ENCODE results near the gene FOCAD.

Gene FOCAD

GRCh38 chr9:20904995-20905394 lies 220.9 kb downstream of the FOCAD start:
- Histone ChIP-seq H3K27me3 (ENCODE audit: control insufficient read depth, insufficient read depth, low read length, poor library complexity, severe bottlenecking) (no peaks in the 10 kb centered on the region), H3K36me3 (ENCODE audit: control insufficient read depth, insufficient read depth, low read length) (no peaks in the 10 kb centered on the region), H3K4me3 (ENCODE audit: insufficient read depth, low read depth, low read length) (no peak overlapping the region), H3K9me3 (ENCODE audit: control insufficient read depth, low read length) (no peaks in the 10 kb centered on the region), H3K27ac (ENCODE audit: insufficient read depth, low read depth, low read length, poor library complexity, severe bottlenecking) (no peak overlapping the region), H3K4me1 (ENCODE audit: control insufficient read depth, insufficient read depth, low read length) (no peaks in the 10 kb centered on the region)
- 78 to 83% methylated on average over 1 of the region's 1 CpG for WGBS, 2 experiments

- Histone ChIP-seq H3K4me3 (ENCODE audit: insufficient read depth, low read depth, low read length) (no peak overlapping the region), H3K27me3 (ENCODE audit: control insufficient read depth, insufficient read depth, low read length, poor library complexity, severe bottlenecking) (no peaks in the 10 kb centered on the region), H3K27ac (ENCODE audit: insufficient read depth, low read depth, low read length, poor library complexity, severe bottlenecking) (no peak overlapping the region), H3K36me3 (ENCODE audit: control insufficient read depth, insufficient read depth, low read length) (no peaks in the 10 kb centered on the region), H3K9me3 (ENCODE audit: control insufficient read depth, low read length) (no peaks in the 10 kb centered on the region), H3K4me1 (ENCODE audit: control insufficient read depth, insufficient read depth, low read length) (peaks cover 5% of the 10 kb centered on the region)
- 92 to 95% methylated on average over 1 of the region's 1 CpG for WGBS, 2 experiments
Measured at GRCh38 chr9:20906326-20906725, 222.3 kb downstream of the FOCAD start.

- Histone ChIP-seq H3K4me1 (ENCODE audit: control insufficient read depth, insufficient read depth, low read length) (peaks cover 5% of the 10 kb centered on the region), H3K27me3 (ENCODE audit: control insufficient read depth, insufficient read depth, low read length, poor library complexity, severe bottlenecking) (no peaks in the 10 kb centered on the region), H3K36me3 (ENCODE audit: control insufficient read depth, insufficient read depth, low read length) (no peaks in the 10 kb centered on the region), H3K27ac (ENCODE audit: insufficient read depth, low read depth, low read length, poor library complexity, severe bottlenecking) (no peak overlapping the region), H3K4me3 (ENCODE audit: insufficient read depth, low read depth, low read length) (no peak overlapping the region), H3K9me3 (ENCODE audit: control insufficient read depth, low read length) (no peaks in the 10 kb centered on the region)
- 90 to 100% methylated on average over 2 of the region's 2 CpGs for WGBS, 2 experiments
Measured at GRCh38 chr9:20908461-20908860, 224.4 kb downstream of the FOCAD start.

GRCh38 chr9:20914556-20914955 lies 230.5 kb downstream of the FOCAD start:
- H3K27me3 ChIP-seq (ENCODE audit: control insufficient read depth, insufficient read depth, low read length, poor library complexity, severe bottlenecking) = no peaks in the 10 kb centered on the region
- no peak overlapping the region for H3K4me3 ChIP-seq (ENCODE audit: insufficient read depth, low read depth, low read length)
- H3K27ac ChIP-seq (ENCODE audit: insufficient read depth, low read depth, low read length, poor library complexity, severe bottlenecking) = no peak overlapping the region
- 95 to 96% methylated on average over 5 to 6 of the region's 6 CpGs for WGBS, 2 experiments
- peaks cover 5% of the 10 kb centered on the region for H3K36me3 ChIP-seq (ENCODE audit: control insufficient read depth, insufficient read depth, low read length)
- H3K9me3 ChIP-seq (ENCODE audit: control insufficient read depth, low read length) = no peaks in the 10 kb centered on the region
- H3K4me1 ChIP-seq (ENCODE audit: control insufficient read depth, insufficient read depth, low read length) = peaks cover 5% of the 10 kb centered on the region

GRCh38 chr9:20921362-20921761 lies 237.3 kb downstream of the FOCAD start:
- no peaks in the 10 kb centered on the region for H3K4me1 ChIP-seq (ENCODE audit: control insufficient read depth, insufficient read depth, low read length)
- peaks cover 5% of the 10 kb centered on the region for H3K36me3 ChIP-seq (ENCODE audit: control insufficient read depth, insufficient read depth, low read length)
- no peaks in the 10 kb centered on the region for H3K27me3 ChIP-seq (ENCODE audit: control insufficient read depth, insufficient read depth, low read length, poor library complexity, severe bottlenecking)
- 100% methylated on average over 1 of the region's 1 CpG for WGBS, 2 experiments
- no peak overlapping the region for H3K27ac ChIP-seq (ENCODE audit: insufficient read depth, low read depth, low read length, poor library complexity, severe bottlenecking)
- no peak overlapping the region for H3K4me3 ChIP-seq (ENCODE audit: insufficient read depth, low read depth, low read length)
- H3K9me3 ChIP-seq (ENCODE audit: control insufficient read depth, low read length) = no peaks in the 10 kb centered on the region

GRCh38 chr9:20925256-20926045 lies 241.4 kb downstream of the FOCAD start:
- Histone ChIP-seq H3K4me1 (ENCODE audit: control insufficient read depth, insufficient read depth, low read length) (no peaks in the 10 kb centered on the region), H3K27me3 (ENCODE audit: control insufficient read depth, insufficient read depth, low read length, poor library complexity, severe bottlenecking) (no peaks in the 10 kb centered on the region), H3K9me3 (ENCODE audit: control insufficient read depth, low read length) (no peaks in the 10 kb centered on the region), H3K4me3 (ENCODE audit: insufficient read depth, low read depth, low read length) (no peak overlapping the region), H3K36me3 (ENCODE audit: control insufficient read depth, insufficient read depth, low read length) (peaks cover 3% of the 10 kb centered on the region), H3K27ac (ENCODE audit: insufficient read depth, low read depth, low read length, poor library complexity, severe bottlenecking) (no peak overlapping the region)
- 100% methylated on average over 1 of the region's 1 CpG for WGBS, 2 experiments

- WGBS, 2 experiments = 89 to 91% methylated on average over 5 of the region's 5 CpGs
- Histone ChIP-seq H3K27ac (ENCODE audit: insufficient read depth, low read depth, low read length, poor library complexity, severe bottlenecking) (peak overlapping the region; percentile 20), H3K9me3 (ENCODE audit: control insufficient read depth, low read length) (no peaks in the 10 kb centered on the region), H3K27me3 (ENCODE audit: control insufficient read depth, insufficient read depth, low read length, poor library complexity, severe bottlenecking) (no peaks in the 10 kb centered on the region), H3K4me1 (ENCODE audit: control insufficient read depth, insufficient read depth, low read length) (no peaks in the 10 kb centered on the region), H3K36me3 (ENCODE audit: control insufficient read depth, insufficient read depth, low read length) (peaks cover 14% of the 10 kb centered on the region), H3K4me3 (ENCODE audit: insufficient read depth, low read depth, low read length) (no peak overlapping the region)
Measured at GRCh38 chr9:20929276-20929675, 245.2 kb downstream of the FOCAD start.

GRCh38 chr9:20930836-20931235 lies 246.8 kb downstream of the FOCAD start:
- WGBS, 2 experiments = 91 to 100% methylated on average over 1 of the region's 1 CpG
- Histone ChIP-seq H3K9me3 (ENCODE audit: control insufficient read depth, low read length) (no peaks in the 10 kb centered on the region), H3K4me3 (ENCODE audit: insufficient read depth, low read depth, low read length) (no peak overlapping the region), H3K4me1 (ENCODE audit: control insufficient read depth, insufficient read depth, low read length) (no peaks in the 10 kb centered on the region), H3K36me3 (ENCODE audit: control insufficient read depth, insufficient read depth, low read length) (peaks cover 14% of the 10 kb centered on the region), H3K27ac (ENCODE audit: insufficient read depth, low read depth, low read length, poor library complexity, severe bottlenecking) (no peak overlapping the region), H3K27me3 (ENCODE audit: control insufficient read depth, insufficient read depth, low read length, poor library complexity, severe bottlenecking) (no peaks in the 10 kb centered on the region)

GRCh38 chr9:20940447-20941173 lies 256.6 kb downstream of the FOCAD start:
- no peaks in the 10 kb centered on the region for H3K4me1 ChIP-seq (ENCODE audit: control insufficient read depth, insufficient read depth, low read length)
- H3K27ac ChIP-seq (ENCODE audit: insufficient read depth, low read depth, low read length, poor library complexity, severe bottlenecking) = no peak overlapping the region
- H3K4me3 ChIP-seq (ENCODE audit: insufficient read depth, low read depth, low read length) = no peak overlapping the region
- H3K27me3 ChIP-seq (ENCODE audit: control insufficient read depth, insufficient read depth, low read length, poor library complexity, severe bottlenecking) = no peaks in the 10 kb centered on the region
- peaks cover 5% of the 10 kb centered on the region for H3K36me3 ChIP-seq (ENCODE audit: control insufficient read depth, insufficient read depth, low read length)
- H3K9me3 ChIP-seq (ENCODE audit: control insufficient read depth, low read length) = no peaks in the 10 kb centered on the region
- WGBS, 2 experiments = 60 to 70% methylated on average over 3 of the region's 3 CpGs

GRCh38 chr9:20941174-20941690 lies 257.2 kb downstream of the FOCAD start:
- 18 to 26% methylated on average over 4 to 7 of the region's 7 CpGs for WGBS, 2 experiments
- Histone ChIP-seq H3K4me1 (ENCODE audit: control insufficient read depth, insufficient read depth, low read length) (no peaks in the 10 kb centered on the region), H3K9me3 (ENCODE audit: control insufficient read depth, low read length) (no peaks in the 10 kb centered on the region), H3K4me3 (ENCODE audit: insufficient read depth, low read depth, low read length) (no peak overlapping the region), H3K27ac (ENCODE audit: insufficient read depth, low read depth, low read length, poor library complexity, severe bottlenecking) (no peak overlapping the region), H3K27me3 (ENCODE audit: control insufficient read depth, insufficient read depth, low read length, poor library complexity, severe bottlenecking) (no peaks in the 10 kb centered on the region), H3K36me3 (ENCODE audit: control insufficient read depth, insufficient read depth, low read length) (peaks cover 3% of the 10 kb centered on the region)

Data from ectodermal cell (in vitro differentiated cells).